Heart right ventricle (tissue), 16 donors: Measurements from ENCODE around the gene ZNF594. TPM values are rescaled to one million over a fixed set of nuclear protein-coding genes. Genes with fewer than 3 reads are reported as not detected.
"Not testable (repeated sequence)": the region's sequence is repeated elsewhere in the genome, so short reads cannot be mapped to it uniquely, and the experiment has no call there.

ENCODE experiments used
- ATAC-seq, 8 donors: fragments of 200-7000 bp; cut with Tn5 transposase; one replicate each; pipeline ENCODE4 v1.9.1; 2020; ENCODE audit warnings: mild to moderate bottlenecking in 8 of 8, moderate library complexity in 8 of 8, moderate number of reproducible peaks in 1 of 8
- DNase-seq, 2 donors: peaks; one replicate each; pipeline ENCODE4 v3.0.0-alpha.2; 2020
- H3K27ac ChIP-seq, 10 donors: fragments of 200-600 bp; sonication (generic) in 2 of 10; one replicate each; pipeline versions ENCODE4 v1.5.0 to v1.8.0; 2020 to 2022; ENCODE audit warnings: mild to moderate bottlenecking in 3 of 10
- H3K27me3 ChIP-seq, 7 donors: fragments of 200-600 bp; one replicate each; pipeline ENCODE4 v1.8.0; 2021 to 2022; ENCODE audit warnings: mild to moderate bottlenecking in 2 of 7
- H3K36me3 ChIP-seq, 9 donors: fragments of 200-600 bp; sonication (generic) in 1 of 9; one replicate each; pipeline versions ENCODE4 v1.5.0 to v1.8.0; 2020 to 2022; ENCODE audit warnings: mild to moderate bottlenecking in 2 of 9
- H3K4me1 ChIP-seq, 9 donors: fragments of 200-600 bp; sonication (generic) in 1 of 9; one replicate each; pipeline versions ENCODE4 v1.5.0 to v1.8.0; 2020 to 2022; ENCODE audit warnings: mild to moderate bottlenecking in 4 of 9
- H3K4me3 ChIP-seq, 10 donors: fragments of 200-600 bp; sonication (generic) in 2 of 10; one replicate each; pipeline versions ENCODE4 v1.5.0 to v1.8.0; 2020 to 2022; ENCODE audit warnings: mild to moderate bottlenecking in 7 of 10, moderate library complexity in 2 of 10
- H3K9me3 ChIP-seq, 11 donors: fragments of 200-600 bp in 10 of 11; sonication (generic) in 2 of 11; one replicate each; pipeline versions ENCODE4 v1.5.0 to v1.8.0; 2013 to 2022; ENCODE audit warnings: mild to moderate bottlenecking in 2 of 11, control low read depth in 1 of 11, moderate library complexity in 1 of 11
- CTCF ChIP-seq, 9 donors: fragments of 200-600 bp; sonication (generic) in 2 of 9; IDR thresholded peaks; one replicate each; pipeline versions ENCODE4 v1.5.0 to v1.8.0; 2021 to 2022; ENCODE audit warnings: antibody characterized with exemption in 9 of 9, mild to moderate bottlenecking in 5 of 9, moderate library complexity in 1 of 9
- WGBS, 2 donors: extraction: QIAGEN DNeasy Blood & Tissue Kit; methylation state at CpG; one replicate each; pipeline ENCODE4 v1.1.7; 2013; ENCODE audit warnings: inconsistent platforms in 1 of 2; 5-methylcytosine and 5-hydroxymethylcytosine counted together
- intact Hi-C, 10 donors: fragments of 100-400 bp; cut with DNase I; formaldehyde crosslinking; loops; one replicate each; pipeline versions ENCODE4 v1.11.1 to v1.14.2; 2022
- polyA plus RNA-seq, 2 donors: library from polyadenylated mRNA; stranded (reverse); fragments of 200-250 nt; gene quantifications; one replicate each; pipeline ENCODE4 v1.2.3, GENCODE V29; 2013
- total RNA-seq, 10 donors: library from RNA; stranded (reverse); fragmentation: NEBNext Ultra II Directional in 3 of 10; extraction: Animal tissue kit (Norgen Biotek cat#: 25700) in 3 of 10; gene quantifications; one replicate each; pipeline versions ENCODE4 v1.2.1 to v1.2.4, GENCODE V29; 2021 to 2023
- donor health status: Arrhythmogenic right ventricular cardiomyopathy.
- donor health status: ischemic (EF 13 %, LVEDD 7.1; RV severe dilation, severe dysfunction).
- donor health status: healthy with polysubstance abuse.
- donor health status: DM: no; HTN: yes; CAD: no.
- donor health status: DM: no; HTN: no; CAD: no.
- donor health status: ischemic (EF 25% LVEDD 6.9; RV normal size, moderate dysfunction).
- donor health status: ischemic (EF 25% LVEDD 5.7; RV mildly dilated, moderate dysfunction).
- donor health status: healthy.
- donor health status: DM: yes; HTN: yes; CAD: no.
- donor health status: Ischemic cardiomyopathy.
- donor health status: ischemic (EF 35%, LVEDD 5.7; RV mildly dilated, moderate dysfunction).
- donor health status: nonischemic (EF 11% LVEDD 7.7; RV severe dilation, severe dysfunction).
- donor health status: DM: yes; HTN: yes; CAD: no.
- donor health status: PGD.
- donor health status: ischemic (EF 29% LVEDD 5.4; RV normal size, mild dysfunction).
- donor health status: nonischemic (EF 23%, LVEDD 6.1; RV moderate dilation, normal function).

Gene ZNF594
- total and polyA plus RNA-seq, 12 donors: 1.4 to 9.1 (median 6.7) TPM

- DNase-seq (peak in 1 of 2 donors; percentile 30), ATAC-seq (peak in 4 of 8 donors; percentile 45 to 52 (median 49))
- Histone ChIP-seq H3K4me1 (peaks cover 0 to 15% (median 6%) of the 10 kb centered on the region in 9 donors), H3K9me3 (no peaks in the 10 kb centered on the region), H3K4me3 (no peak overlapping the region), H3K36me3 (peaks cover 0 to 10% (median 0%) of the 10 kb centered on the region in 9 donors), H3K27me3 (no peaks in the 10 kb centered on the region), H3K27ac (peak overlapping the region in 1 of 10 donors; percentile 18)
- TF ChIP-seq CTCF (IDR thresholded peaks at IDR 0.05): peak in 8 of 9 donors; percentile 22 to 73 (median 45)
- WGBS, 2 donors: 36 to 39% methylated on average over 6 of the region's 6 CpGs
- intact Hi-C loops: loop anchor here in 1 of 10 donors (5.0 kb wide), 1 partner anchor 40 kb away; no protein-coding TSS in a partner anchor
Measured at GRCh38 chr17:5237541-5238016, 45.9 kb upstream of the ZNF594 start.

GRCh38 chr17:5236938-5237540 lies 45.4 kb upstream of the ZNF594 start:
- no peak overlapping the region for H3K4me3 ChIP-seq
- intact Hi-C loops: loop anchor here in 1 of 10 donors (5.0 kb wide), 1 partner anchor 40 kb away; no protein-coding TSS in a partner anchor
- no peaks in the 10 kb centered on the region for H3K27me3 ChIP-seq
- no peak for DNase-seq
- peaks cover 0 to 10% (median 0%) of the 10 kb centered on the region in 9 donors for H3K36me3 ChIP-seq
- H3K4me1 ChIP-seq: peaks cover 0 to 15% (median under 1%) of the 10 kb centered on the region in 9 donors
- no peak for TF ChIP-seq CTCF (IDR thresholded peaks at IDR 0.05)
- H3K27ac ChIP-seq: peak overlapping the region in 1 of 10 donors; percentile 18
- WGBS, 2 donors: 73 to 84% methylated on average over 3 of the region's 3 CpGs
- H3K9me3 ChIP-seq: no peaks in the 10 kb centered on the region
- ATAC-seq: no peak

DNA sequence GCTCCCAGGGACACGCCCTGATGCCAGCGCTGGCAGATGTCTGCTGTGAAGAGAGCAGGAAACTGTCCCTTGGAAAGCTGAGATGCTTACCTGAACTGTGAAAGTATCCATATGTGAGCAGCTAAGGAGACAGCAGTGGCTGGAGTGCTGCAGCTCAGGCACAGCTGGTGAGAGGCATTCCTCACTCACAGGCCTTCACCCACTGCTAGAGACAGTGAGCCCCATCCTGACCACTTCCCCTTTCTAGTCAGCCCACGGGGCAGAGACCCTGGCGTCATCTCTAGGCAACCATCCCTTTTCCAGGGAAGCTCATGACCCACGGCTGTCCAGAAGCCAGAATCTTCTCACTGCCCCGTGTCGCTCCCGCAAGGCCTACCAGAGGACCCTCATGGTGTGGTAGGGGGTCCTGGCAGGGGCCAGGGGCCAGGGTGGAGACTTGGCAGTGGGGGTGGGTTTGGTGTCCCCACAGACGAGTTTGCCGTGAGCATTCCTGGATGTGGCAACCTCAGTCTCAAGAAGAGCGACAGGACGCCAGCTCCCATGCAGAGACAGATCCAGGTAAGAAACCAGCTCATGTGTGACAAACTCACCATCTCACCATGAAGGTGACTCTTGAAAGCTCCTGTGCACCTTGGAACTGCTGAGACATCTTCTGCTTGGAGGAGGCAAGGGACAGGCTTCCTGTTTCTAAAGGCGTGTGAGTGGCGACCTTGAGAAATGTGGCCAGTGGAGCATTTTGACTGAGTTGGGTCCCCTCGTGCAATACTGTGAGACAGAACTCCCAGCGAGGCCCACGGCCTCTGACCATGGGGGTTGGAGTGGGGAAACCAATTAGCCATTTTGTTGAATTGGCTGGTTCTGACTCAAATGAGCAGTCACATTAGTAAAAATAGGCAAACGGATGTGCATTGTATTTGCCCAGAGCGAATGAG lies 43.2 kb upstream of the ZNF594 start, which contains the start of gene SCIMP:
Gene SCIMP (minus strand): TSS at position 216 of the 932 bp plus-strand sequence. CDS start 105 bp downstream, at position 111.
- H3K27ac ChIP-seq: peak within 1 kb of the TSS in 2 of 10 donors; percentile 31 to 82
- peak within 1 kb of the TSS in 3 of 10 donors; percentile 5 to 45 (median 11) for H3K4me3 ChIP-seq
- DNase-seq (peak in 1 of 2 donors; percentile 27), ATAC-seq (peak; percentile 41 to 80 (median 60))
- intact Hi-C loops: loop anchor here in 1 of 10 donors (5.0 kb wide), 1 partner anchor 38 kb away; no protein-coding TSS in a partner anchor
- H3K36me3 ChIP-seq: peaks cover 0 to 21% (median 0%) of the 10 kb centered on the region in 9 donors
- no peaks in the 10 kb centered on the region for H3K27me3 ChIP-seq
- WGBS, 2 donors: 89 to 92% methylated on average over 19 of the region's 19 CpGs
- peaks cover 0 to 25% (median 0%) of the 10 kb centered on the region in 9 donors for H3K4me1 ChIP-seq
- no peak for TF ChIP-seq CTCF (IDR thresholded peaks at IDR 0.05)
- H3K9me3 ChIP-seq: no peaks in the 10 kb centered on the region

GRCh38 chr17:5233492-5233891 lies 41.8 kb upstream of the ZNF594 start:
- WGBS, 2 donors: 97 to 98% methylated on average over 7 of the region's 7 CpGs

More at GRCh38 chr17:5233492-5233891, 41.8 kb upstream of the ZNF594 start:
- peak overlapping the region in 1 of 10 donors; percentile 45 for H3K4me3 ChIP-seq
- H3K27me3 ChIP-seq, H3K9me3 ChIP-seq, ATAC-seq, intact Hi-C loops, DNase-seq: not testable (repeated sequence)
- H3K27ac ChIP-seq: peak overlapping the region in 2 of 10 donors; percentile 19 to 82
- H3K4me1 ChIP-seq: peaks cover 0 to 37% (median 0%) of the 10 kb centered on the region in 9 donors
- H3K36me3 ChIP-seq: peaks cover 0 to 26% (median 0%) of the 10 kb centered on the region in 9 donors
